Stimulated activated CD4-positive, alpha-beta T cell treated with anti-CD3 and anti-CD28 coated beads, TNF-alpha, amount 100 ng/mL, for 4 hours (primary cell): ENCODE data around the gene DNM3.

Experiments used
- DNase-seq, 3 experiments: peaks; one replicate each; pipeline ENCODE4 v3.0.0-alpha.2; 2020; ENCODE audit warnings: low read depth in 3 of 3

DNM3 gene

DNA sequence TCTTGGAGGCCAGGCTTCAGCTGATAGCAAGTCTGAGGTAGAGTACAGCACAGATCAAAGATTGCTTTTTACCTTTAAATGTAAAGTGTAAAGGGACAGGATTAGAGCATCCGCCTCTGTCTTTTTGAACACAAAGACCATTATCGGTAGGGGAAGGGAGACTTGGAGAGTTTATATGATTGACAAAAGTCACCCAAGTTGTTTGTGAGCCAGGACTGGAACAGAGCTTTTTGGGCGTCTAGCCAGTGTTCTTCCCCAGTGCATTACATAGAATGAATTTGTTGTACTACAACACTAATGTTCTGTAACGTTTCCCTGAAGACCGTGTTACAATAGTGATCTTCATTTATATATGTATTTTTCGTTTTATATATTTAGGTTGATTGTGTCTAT, 611.9 kb downstream of the DNM3 start:
- no peak for DNase-seq

DNA sequence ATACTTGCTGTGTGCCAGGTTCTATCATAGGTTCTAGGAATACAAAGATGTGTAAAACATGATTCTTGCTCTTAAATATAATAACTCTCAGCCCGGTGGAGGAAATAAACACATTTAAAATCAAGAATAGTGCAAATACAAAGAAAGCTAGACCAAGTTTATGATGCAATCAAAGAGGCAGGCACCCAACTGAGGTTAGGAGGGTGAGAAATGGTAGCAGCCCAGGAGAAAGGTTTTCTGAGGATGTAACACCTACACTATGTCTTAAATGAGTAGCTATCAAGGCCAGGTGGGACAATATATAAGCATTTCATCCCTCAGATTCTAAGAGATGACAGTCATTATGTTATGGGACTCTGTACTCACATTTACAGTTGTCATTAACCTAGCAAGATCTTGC, 612.3 kb downstream of the DNM3 start:
- no peak for DNase-seq

DNA sequence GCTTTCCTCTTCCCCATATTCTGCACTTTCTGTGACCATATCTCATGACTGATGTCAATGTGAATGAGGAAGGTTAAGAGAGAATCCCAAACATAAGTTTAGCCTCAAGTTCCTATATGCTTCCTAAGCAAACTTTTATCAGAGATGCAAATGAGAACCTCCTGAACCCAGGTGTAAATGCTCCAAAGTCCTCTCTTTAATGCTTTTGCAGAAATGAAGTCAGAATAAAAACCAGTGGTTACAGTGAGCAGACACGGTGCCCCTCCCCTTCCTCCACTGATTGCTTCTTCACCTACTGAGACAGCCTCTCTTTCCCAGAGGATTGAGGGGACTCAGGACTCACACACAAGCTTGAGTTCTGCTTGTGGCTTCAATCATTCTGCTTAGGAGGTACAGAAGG, 614.2 kb downstream of the DNM3 start:
- DNase-seq, result no peak

DNA sequence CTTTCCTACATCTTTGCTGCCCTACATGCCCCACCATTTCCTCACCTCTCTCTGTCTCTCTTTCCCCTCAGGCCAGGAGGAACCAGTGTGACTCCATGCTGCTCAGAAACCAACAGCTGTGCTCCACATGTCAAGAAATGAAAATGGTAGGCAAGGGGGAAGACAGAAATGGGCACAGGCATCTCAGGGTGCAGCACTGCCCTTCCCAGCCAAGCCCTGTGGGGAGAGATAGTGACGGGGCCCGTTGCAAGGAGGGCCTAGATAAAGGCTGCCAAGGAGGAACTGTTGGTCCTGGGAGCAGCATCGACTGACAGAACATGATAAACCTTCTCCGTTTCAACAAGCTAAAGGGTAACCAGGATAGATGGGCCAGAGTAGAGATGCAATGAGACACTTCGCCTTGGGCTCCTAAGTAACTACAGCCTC, 615.1 kb downstream of the DNM3 start:
- no peak for DNase-seq

DNA sequence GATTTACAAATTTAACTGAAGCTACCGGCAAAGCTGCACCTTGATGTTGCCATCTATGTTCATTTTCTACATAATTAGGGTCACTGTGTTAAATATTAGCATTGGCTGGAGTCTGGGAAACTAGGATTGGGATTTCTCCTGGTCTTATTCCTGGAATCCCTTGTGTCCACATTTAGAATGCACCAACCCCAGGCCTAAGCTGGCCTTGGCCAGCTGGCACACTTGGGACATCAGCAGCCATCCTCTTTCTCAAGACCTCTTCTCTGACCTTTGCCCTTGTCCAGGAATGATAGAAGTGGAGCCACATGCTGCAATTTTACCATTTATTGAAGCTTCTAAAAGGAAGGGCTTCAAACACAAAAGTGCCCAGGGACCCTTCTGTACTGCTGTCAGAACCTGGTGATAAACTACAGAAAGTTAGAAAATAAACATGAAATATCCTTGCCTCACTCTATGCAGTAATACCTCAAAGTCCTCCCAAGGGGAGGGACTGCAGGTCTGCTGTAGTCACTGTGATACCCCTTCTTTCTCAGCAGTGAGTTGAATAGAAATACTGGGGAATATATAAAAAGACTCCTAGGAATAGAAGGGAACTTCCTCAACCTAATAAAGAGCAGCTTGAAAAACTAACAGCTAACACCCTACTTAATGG, 616.3 kb downstream of the DNM3 start:
- DNase-seq, result no peak

DNA sequence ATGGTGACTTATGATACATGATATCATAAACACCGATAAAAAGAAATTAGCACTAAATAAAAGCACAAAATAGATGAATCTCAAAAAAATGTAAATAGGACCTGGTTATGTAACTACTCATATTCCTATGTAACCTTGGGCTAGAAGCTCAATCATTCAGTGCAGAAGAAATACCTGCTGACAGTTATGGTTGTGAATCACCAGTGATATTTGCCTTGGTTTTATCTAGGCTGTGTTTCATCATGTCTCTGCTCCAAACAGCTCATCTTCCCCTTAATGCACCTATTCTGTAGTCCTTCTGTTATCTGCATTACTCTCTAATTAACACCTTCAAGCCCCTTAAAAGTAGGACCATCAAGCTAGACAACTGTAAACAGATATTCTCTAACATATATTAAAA, 618.9 kb downstream of the DNM3 start:
- no peak for DNase-seq

DNA sequence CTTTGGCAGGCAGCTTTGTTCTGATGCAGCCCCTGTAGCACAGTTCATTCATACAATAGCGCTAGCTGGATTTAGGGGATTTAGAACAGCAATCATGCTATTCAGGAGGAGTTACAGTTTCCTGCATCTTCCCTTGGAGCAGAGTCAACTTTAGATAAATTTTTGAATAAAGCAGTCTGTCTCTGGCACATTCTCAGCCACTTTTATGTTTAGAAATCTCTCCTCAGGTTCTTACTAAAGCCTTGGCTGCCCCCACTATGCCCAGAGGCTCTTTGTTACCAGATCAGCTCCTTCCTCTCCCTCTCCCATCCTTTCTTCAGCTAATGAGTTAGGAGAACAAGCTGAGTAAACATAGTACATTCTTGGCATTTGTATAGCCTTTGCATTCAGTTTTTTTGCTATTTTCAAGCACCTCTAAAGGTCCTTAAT, 619.6 kb downstream of the DNM3 start:
- DNase-seq, result no peak
